Measurements from ENCODE around the gene SPEM2.
A peak's percentile ranks its signal among the peaks of the same experiment; 100 is the strongest.

SPEM2 gene

GRCh38 chr17:7393613-7394451, 31.6 kb upstream of the SPEM2 start:
- H3K4me1 Mint-ChIP-seq = peaks cover 13 to 20% of the 10 kb centered on the region in 2 donors
- ATAC-seq (replicated peaks) (peak; percentile 54 to 55), DNase-seq (no peak)
- H3K27ac Mint-ChIP-seq = peak overlapping the region; percentile 92
- H3K36me3 Mint-ChIP-seq = peaks cover 26 to 38% of the 10 kb centered on the region in 2 donors
- peak overlapping the region; percentile 79 to 93 for H3K4me3 Mint-ChIP-seq
- H3K27me3 Mint-ChIP-seq = no peaks in the 10 kb centered on the region
- H3K9me3 Mint-ChIP-seq = no peaks in the 10 kb centered on the region

- no peaks in the 10 kb centered on the region for H3K27me3 Mint-ChIP-seq
Observed at GRCh38 chr17:7394452-7395191, 30.8 kb upstream of the SPEM2 start, which contains the start of gene PLSCR3. Gene PLSCR3, minus strand, starts transcription at chr17:7394525. Its CDS starts 415 bp downstream, at chr17:7394110.

DNA sequence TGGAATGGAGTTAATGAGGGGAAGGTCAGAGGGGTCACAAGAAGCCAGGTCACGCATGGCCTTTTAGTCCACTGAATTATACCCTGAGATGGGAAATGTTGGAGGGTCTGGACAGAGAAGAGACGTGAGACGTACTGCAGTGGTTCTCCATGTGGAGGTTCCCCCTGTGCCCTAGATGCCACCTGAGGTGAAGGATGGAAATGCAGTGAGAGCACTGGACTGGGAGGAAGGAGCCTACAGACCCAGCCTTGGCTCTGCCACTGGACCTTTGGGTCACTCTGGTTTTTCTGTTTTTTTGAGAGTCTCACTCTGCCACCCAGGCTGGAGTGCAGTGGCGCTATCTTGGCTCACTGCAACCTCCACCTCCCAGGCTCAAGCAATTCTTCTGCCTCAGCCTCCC, 29.3 kb upstream of the SPEM2 start:
- peak overlapping the region; percentile 11 for H3K27ac Mint-ChIP-seq
- no peaks in the 10 kb centered on the region for H3K9me3 Mint-ChIP-seq
- no peaks in the 10 kb centered on the region for H3K27me3 Mint-ChIP-seq
- peaks cover 11 to 24% of the 10 kb centered on the region in 2 donors for H3K4me1 Mint-ChIP-seq
- ATAC-seq (replicated peaks) (no peak), DNase-seq (no peak)
- peaks cover 16 to 22% of the 10 kb centered on the region in 2 donors for H3K36me3 Mint-ChIP-seq
- no peak overlapping the region for H3K4me3 Mint-ChIP-seq

More at GRCh38 chr17:7394452-7395191, 30.8 kb upstream of the SPEM2 start, which contains the start of gene PLSCR3:
- Mint-ChIP-seq H3K4me1 (peaks cover 13 to 22% of the 10 kb centered on the region in 2 donors), H3K36me3 (peaks cover 22 to 34% of the 10 kb centered on the region in 2 donors), H3K4me3 (peak within 1 kb of the TSS; percentile 79 to 99), H3K27ac (peak within 1 kb of the TSS; percentile 99), H3K9me3 (no peaks in the 10 kb centered on the region)
- ATAC-seq (replicated peaks) (peak; percentile 89 to 90), DNase-seq (peak; percentile 83)

- no peaks in the 10 kb centered on the region for H3K9me3 Mint-ChIP-seq
- DNase-seq (no peak), ATAC-seq (replicated peaks) (no peak)
- no peak overlapping the region for H3K27ac Mint-ChIP-seq
- H3K27me3 Mint-ChIP-seq = no peaks in the 10 kb centered on the region
- peaks cover 15 to 28% of the 10 kb centered on the region in 2 donors for H3K4me1 Mint-ChIP-seq
- H3K4me3 Mint-ChIP-seq = no peak overlapping the region
- H3K36me3 Mint-ChIP-seq = peaks cover 9 to 13% of the 10 kb centered on the region in 2 donors
Observed at GRCh38 chr17:7398612-7399011, 26.8 kb upstream of the SPEM2 start.

- Mint-ChIP-seq H3K27me3 (peaks cover 15 to 23% of the 10 kb centered on the region in 2 donors), H3K36me3 (peaks cover 8 to 9% of the 10 kb centered on the region in 2 donors), H3K4me1 (peaks cover 14 to 32% of the 10 kb centered on the region in 2 donors), H3K9me3 (no peaks in the 10 kb centered on the region), H3K4me3 (peak overlapping the region; percentile 97 to 100), H3K27ac (peak overlapping the region; percentile 93)
- DNase-seq = no peak
- ATAC-seq (replicated peaks) = peak in 1 of 2 donors; percentile 11
Observed at GRCh38 chr17:7403043-7403726, 22.2 kb upstream of the SPEM2 start.

GRCh38 chr17:7403727-7403976, 21.8 kb upstream of the SPEM2 start:
- Mint-ChIP-seq H3K9me3 (no peaks in the 10 kb centered on the region), H3K36me3 (peaks cover 8 to 9% of the 10 kb centered on the region in 2 donors), H3K4me3 (peak overlapping the region; percentile 97 to 100), H3K27ac (peak overlapping the region; percentile 93), H3K4me1 (peaks cover 14 to 32% of the 10 kb centered on the region in 2 donors), H3K27me3 (peaks cover 15 to 23% of the 10 kb centered on the region in 2 donors)
- DNase-seq (no peak), ATAC-seq (replicated peaks) (peak; percentile 51 to 61)

DNA sequence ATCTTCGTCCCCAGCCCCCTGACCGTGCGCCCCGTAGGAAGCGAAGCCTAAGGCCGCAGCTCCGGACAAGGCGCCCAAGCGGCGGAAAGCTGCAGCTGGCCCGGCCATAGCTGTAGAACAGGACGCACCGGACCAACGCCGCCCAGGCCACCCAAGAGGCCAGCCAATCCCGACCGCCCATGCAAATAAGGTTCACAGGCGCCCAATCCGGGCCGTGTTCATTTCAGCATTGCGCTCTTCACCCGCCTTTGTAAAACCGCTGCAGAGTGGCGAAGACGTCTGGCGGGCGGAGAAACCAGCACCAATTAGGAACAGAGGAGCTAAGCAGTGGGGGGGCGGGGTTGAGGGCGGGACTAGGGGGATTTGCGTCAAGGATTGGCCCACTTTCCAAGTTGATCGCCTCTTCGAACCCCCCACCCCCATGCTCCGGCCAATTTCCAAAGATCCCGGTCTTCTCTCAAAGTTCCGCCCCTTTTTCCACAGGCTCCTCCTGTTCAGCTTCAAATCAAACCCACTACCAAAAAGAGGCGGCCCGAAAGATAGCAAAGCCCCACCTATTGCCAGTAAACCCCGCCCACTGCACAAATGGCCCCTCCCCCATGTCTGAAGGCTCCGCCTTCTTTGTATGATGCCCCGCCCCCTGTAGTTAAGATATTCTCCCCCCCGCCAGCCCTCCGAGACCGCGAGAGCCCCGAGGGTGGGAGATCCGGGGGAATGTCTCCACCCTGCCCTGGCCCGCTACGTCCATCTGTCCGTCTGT, 21.3 kb upstream of the SPEM2 start, which contains the start of gene TMEM256:
TMEM256 (minus strand) TSS at position 121 of the 760 bp plus-strand sequence; CDS start at position 108, 13 bp downstream.
- H3K27ac Mint-ChIP-seq = peak within 1 kb of the TSS; percentile 93
- no peaks in the 10 kb centered on the region for H3K9me3 Mint-ChIP-seq
- DNase-seq (peak; percentile 94), ATAC-seq (replicated peaks) (peak; percentile 95)
- H3K4me1 Mint-ChIP-seq = peaks cover 14 to 32% of the 10 kb centered on the region in 2 donors
- H3K36me3 Mint-ChIP-seq = peaks cover 8 to 9% of the 10 kb centered on the region in 2 donors
- H3K27me3 Mint-ChIP-seq = peaks cover 17 to 27% of the 10 kb centered on the region in 2 donors
- peak within 1 kb of the TSS; percentile 97 to 100 for H3K4me3 Mint-ChIP-seq

DNA sequence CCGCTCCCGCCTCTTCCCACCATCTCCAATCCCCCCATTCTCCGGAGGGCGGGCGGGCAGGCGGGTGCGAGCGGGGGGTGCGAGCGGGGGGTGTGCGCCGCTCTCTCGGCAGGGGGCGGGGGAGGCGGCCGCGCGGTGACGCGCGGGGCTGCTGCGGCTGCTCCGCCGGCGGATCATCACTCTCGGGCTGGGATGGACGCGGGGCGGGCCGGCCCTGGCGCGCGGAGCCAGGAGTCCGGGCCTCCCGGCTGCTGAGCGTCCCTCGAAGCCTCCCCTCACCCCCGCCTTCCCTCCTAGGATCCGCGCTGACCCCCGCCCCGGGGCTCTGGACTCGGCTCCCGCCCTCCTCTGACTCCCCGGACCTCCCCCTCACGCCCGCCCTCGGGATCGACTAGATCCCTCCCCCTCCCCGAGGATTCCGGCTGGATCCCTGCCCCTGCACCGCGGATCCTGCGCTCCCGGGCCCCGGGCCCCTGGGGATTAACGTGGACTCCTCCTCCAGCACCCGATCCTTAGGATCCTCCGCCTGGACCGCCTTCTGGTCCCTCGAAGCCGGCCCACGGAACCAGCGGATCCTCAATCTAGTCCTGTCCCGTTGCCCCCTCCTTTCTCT, 20.6 kb upstream of the SPEM2 start:
- DNase-seq (no peak), ATAC-seq (replicated peaks) (peak; percentile 28 to 33)
- peaks cover 14 to 28% of the 10 kb centered on the region in 2 donors for H3K4me1 Mint-ChIP-seq
- H3K4me3 Mint-ChIP-seq = peak overlapping the region; percentile 97 to 100
- no peaks in the 10 kb centered on the region for H3K9me3 Mint-ChIP-seq
- peaks cover 24 to 34% of the 10 kb centered on the region in 2 donors for H3K27me3 Mint-ChIP-seq
- H3K36me3 Mint-ChIP-seq = peaks cover 4 to 5% of the 10 kb centered on the region in 2 donors
- peak overlapping the region; percentile 93 for H3K27ac Mint-ChIP-seq

DNA sequence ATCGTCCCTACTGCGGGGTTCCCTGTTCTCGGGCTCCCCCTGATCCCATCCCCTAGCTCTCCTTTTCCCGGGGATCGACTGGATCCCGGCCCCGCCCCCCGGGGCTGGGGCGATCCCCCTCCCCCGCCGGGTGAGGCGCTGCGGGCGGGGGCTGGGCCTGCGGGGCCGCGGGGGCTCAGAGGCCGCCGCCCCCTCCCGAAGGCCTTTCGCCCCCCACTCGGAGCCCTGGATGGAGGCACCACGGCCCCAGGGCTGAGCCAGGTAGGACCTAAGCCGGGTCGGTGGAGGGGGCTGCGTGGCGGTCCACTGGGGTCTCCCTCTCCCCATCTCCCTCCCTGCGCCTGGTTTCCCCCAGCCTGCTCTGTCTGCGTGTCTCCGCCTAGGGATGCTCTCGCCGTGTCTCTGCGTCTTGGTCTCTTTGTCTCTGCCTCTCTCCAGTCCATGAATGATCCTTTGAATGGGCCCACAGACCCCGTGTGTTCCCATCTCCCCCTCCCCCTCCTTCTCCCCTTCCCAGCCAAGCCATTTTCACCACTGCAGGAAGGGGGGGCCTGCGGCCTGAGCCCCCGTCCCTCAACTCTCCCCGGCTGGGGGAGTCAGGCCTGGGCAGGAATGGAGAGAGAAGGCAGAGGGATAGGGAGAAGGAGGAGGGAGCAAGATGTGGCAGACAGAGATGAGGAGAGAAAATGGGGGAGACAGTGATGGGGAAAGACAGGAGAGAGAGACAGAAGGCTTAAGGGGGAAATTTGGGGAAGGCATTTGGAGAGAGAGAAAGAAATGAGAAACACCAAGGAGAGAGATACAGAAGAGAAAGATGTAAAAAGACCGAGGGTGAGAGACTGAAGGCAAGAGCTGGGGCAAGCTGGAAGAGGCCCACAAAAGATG, 19.8 kb upstream of the SPEM2 start:
- Mint-ChIP-seq H3K9me3 (no peaks in the 10 kb centered on the region), H3K4me1 (peaks cover 14 to 27% of the 10 kb centered on the region in 2 donors), H3K27me3 (peaks cover 25 to 41% of the 10 kb centered on the region in 2 donors), H3K4me3 (peak overlapping the region; percentile 97 to 100), H3K36me3 (peaks cover 4 to 5% of the 10 kb centered on the region in 2 donors), H3K27ac (peak overlapping the region; percentile 89)
- DNase-seq = no peak
- ATAC-seq (replicated peaks) = no peak

DNA sequence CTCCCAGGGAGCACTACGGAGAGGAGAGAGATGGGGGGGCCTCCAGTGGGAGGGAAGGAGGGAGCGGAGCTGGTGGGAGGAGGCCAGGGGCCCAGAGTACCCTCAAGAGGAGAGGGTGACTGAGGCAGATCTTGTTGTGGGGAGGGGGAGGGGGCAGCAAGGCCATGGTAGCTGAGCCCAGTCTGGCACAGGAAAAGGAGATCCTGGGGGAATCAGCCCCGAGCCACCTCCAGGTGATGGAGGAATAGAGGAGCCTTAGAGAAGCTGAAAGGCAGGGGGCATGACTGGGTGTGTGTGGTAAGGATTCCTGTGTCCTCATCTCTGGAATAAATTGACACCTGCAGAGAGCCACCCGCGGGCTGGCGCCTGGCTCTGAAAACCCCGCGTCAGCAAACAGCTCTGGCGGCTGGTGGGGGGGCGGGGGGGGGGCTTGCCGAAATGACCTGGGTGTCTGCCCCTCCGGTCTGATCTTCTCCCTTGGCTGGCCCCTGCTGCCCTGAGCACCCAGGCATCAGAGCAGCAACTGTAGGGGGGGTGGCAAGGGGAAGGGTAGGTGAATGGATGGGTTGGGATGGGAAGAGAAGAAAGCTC, 19.1 kb upstream of the SPEM2 start:
- peaks cover 14 to 27% of the 10 kb centered on the region in 2 donors for H3K4me1 Mint-ChIP-seq
- H3K9me3 Mint-ChIP-seq = no peaks in the 10 kb centered on the region
- no peak overlapping the region for H3K27ac Mint-ChIP-seq
- DNase-seq = no peak
- no peak for ATAC-seq (replicated peaks)
- H3K27me3 Mint-ChIP-seq = peaks cover 25 to 41% of the 10 kb centered on the region in 2 donors
- H3K36me3 Mint-ChIP-seq = peaks cover 4 to 5% of the 10 kb centered on the region in 2 donors
- H3K4me3 Mint-ChIP-seq = peak overlapping the region; percentile 73 to 100

DNA sequence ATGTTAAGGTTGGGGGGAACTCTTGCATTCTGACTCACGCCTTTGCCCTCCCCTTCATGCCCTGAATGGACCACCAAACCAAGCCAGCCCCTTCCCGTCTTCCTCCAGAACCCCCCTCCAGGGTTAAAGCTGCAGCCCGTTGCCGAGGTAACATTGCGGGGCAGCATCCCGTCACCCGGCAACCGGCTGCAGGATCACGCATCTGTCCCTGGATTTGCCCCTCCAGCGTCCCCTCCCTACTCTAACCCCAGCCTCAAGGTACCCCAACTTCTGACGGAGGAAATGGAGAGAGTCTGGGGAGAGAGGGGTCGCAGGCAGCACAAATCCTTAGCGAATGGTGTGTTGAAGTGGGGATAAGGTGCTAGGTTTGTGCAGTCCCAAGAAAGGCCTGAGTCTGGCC, 18.3 kb upstream of the SPEM2 start:
- peaks cover 12 to 22% of the 10 kb centered on the region in 2 donors for H3K4me1 Mint-ChIP-seq
- no peak for DNase-seq
- no peaks in the 10 kb centered on the region for H3K36me3 Mint-ChIP-seq
- no peak overlapping the region for H3K27ac Mint-ChIP-seq
- H3K4me3 Mint-ChIP-seq = peak overlapping the region in 1 of 2 donors; percentile 39
- no peak for ATAC-seq (replicated peaks)
- no peaks in the 10 kb centered on the region for H3K9me3 Mint-ChIP-seq
- peaks cover 25 to 41% of the 10 kb centered on the region in 2 donors for H3K27me3 Mint-ChIP-seq
